ENCODE data around the gene MED20.
A peak's percentile ranks its signal among the peaks of the same experiment; 100 is the strongest.
"Not testable (repeated sequence)": the region's sequence is repeated elsewhere in the genome, so short reads cannot be mapped to it uniquely, and the experiment has no call there.

Gene MED20

GRCh38 chr6:41920921-41921711, at the start of gene MED20, which contains the start of gene BYSL:
MED20 (minus strand) TSS chr6:41921139; CDS start chr6:41921018, 121 bp downstream.
BYSL (plus strand) TSS chr6:41921499; CDS start chr6:41921563, 64 bp downstream.
- peak; percentile 94 for DNase-seq

GRCh38 chr6:41970436-41970846, 49.5 kb upstream of the MED20 start:
- no peak for DNase-seq

GRCh38 chr6:41967312-41968287, 46.7 kb upstream of the MED20 start:
- DNase-seq = no peak

GRCh38 chr6:41966961-41967311, 46.0 kb upstream of the MED20 start:
- DNase-seq = no peak

- DNase-seq = no peak
These were observed 45.4 kb upstream of the MED20 start for GRCh38 chr6:41966214-41966920.

- no peak for DNase-seq
These were observed 44.7 kb upstream of the MED20 start for GRCh38 chr6:41965429-41966213.

GRCh38 chr6:41964201-41964887, 43.4 kb upstream of the MED20 start:
- no peak for DNase-seq

- DNase-seq = no peak
These were observed 42.4 kb upstream of the MED20 start for GRCh38 chr6:41963371-41963770.

GRCh38 chr6:41960028-41960427, 39.1 kb upstream of the MED20 start:
- DNase-seq = no peak

- DNase-seq = no peak
These were observed 37.3 kb upstream of the MED20 start for GRCh38 chr6:41958022-41958856.

GRCh38 chr6:41957117-41957516, 36.2 kb upstream of the MED20 start:
- DNase-seq = no peak

GRCh38 chr6:41955412-41955811, 34.5 kb upstream of the MED20 start:
- DNase-seq = no peak

GRCh38 chr6:41954668-41955067, 33.7 kb upstream of the MED20 start:
- DNase-seq = no peak

- DNase-seq = no peak
These were observed 26.8 kb upstream of the MED20 start for GRCh38 chr6:41947581-41948220.

GRCh38 chr6:41943456-41943855, 22.5 kb upstream of the MED20 start:
- no peak for DNase-seq

GRCh38 chr6:41942882-41943281, 21.9 kb upstream of the MED20 start:
- not testable (repeated sequence) for DNase-seq

GRCh38 chr6:41942067-41942851, 21.3 kb upstream of the MED20 start:
- no peak for DNase-seq

- DNase-seq = peak; percentile 74
These were observed 20.5 kb upstream of the MED20 start, which contains the start of gene CCND3 for GRCh38 chr6:41941280-41942066. CCND3 (minus strand) TSS chr6:41941808; CDS start chr6:41941649, 159 bp downstream.

All from NCI-H1092 treated with DMSO at 0.1 percent for 48 hours (cell line).